DOHH2 (cell line): Measurements from ENCODE around the gene DNAH10.

Experiments
- EZH2phosphoT487 ChIP-seq: fragments of 200-600 bp; sonication (generic); IDR thresholded peaks from 2 replicates; pipeline ENCODE4 v1.6.1; 2017; ENCODE audit warnings: borderline replicate concordance, mild to moderate bottlenecking, antibody characterized with exemption, low read length, moderate library complexity, mixed read lengths
- TF ChIP-seq, protein P1 (sequence below): fragments of 200-600 bp; sonication (generic); IDR thresholded peaks from one replicate; pipeline ENCODE4 v1.5.1; 2014; ENCODE audit warnings: antibody characterized with exemption, mild to moderate bottlenecking, low read depth, low read length; ENCODE audit not compliant: poor library complexity, severe bottlenecking

GRCh38 chr12:123845881-123846280 lies 83.8 kb downstream of the DNAH10 start:
- TF ChIP-seq, protein P1, sequence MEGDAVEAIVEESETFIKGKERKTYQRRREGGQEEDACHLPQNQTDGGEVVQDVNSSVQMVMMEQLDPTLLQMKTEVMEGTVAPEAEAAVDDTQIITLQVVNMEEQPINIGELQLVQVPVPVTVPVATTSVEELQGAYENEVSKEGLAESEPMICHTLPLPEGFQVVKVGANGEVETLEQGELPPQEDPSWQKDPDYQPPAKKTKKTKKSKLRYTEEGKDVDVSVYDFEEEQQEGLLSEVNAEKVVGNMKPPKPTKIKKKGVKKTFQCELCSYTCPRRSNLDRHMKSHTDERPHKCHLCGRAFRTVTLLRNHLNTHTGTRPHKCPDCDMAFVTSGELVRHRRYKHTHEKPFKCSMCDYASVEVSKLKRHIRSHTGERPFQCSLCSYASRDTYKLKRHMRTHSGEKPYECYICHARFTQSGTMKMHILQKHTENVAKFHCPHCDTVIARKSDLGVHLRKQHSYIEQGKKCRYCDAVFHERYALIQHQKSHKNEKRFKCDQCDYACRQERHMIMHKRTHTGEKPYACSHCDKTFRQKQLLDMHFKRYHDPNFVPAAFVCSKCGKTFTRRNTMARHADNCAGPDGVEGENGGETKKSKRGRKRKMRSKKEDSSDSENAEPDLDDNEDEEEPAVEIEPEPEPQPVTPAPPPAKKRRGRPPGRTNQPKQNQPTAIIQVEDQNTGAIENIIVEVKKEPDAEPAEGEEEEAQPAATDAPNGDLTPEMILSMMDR, result no peak
- no peak for TF ChIP-seq EZH2phosphoT487
